GM20431 (cell line): Measurements from ENCODE around the gene SMARCA2.

Experiments used
- in situ Hi-C: fragments of 300-500 bp; cut with MseI, MboI; formaldehyde crosslinking; loops from one replicate; pipeline ENCODE4 v1.15.0; 2020; ENCODE audit warnings: low sequenced_read_pairs; ENCODE audit not compliant: unreplicated experiment

Gene SMARCA2

GRCh38 chr9:2196757-2197156 lies 181.6 kb downstream of the SMARCA2 start:
- in situ Hi-C loops = no loop called here

DNA sequence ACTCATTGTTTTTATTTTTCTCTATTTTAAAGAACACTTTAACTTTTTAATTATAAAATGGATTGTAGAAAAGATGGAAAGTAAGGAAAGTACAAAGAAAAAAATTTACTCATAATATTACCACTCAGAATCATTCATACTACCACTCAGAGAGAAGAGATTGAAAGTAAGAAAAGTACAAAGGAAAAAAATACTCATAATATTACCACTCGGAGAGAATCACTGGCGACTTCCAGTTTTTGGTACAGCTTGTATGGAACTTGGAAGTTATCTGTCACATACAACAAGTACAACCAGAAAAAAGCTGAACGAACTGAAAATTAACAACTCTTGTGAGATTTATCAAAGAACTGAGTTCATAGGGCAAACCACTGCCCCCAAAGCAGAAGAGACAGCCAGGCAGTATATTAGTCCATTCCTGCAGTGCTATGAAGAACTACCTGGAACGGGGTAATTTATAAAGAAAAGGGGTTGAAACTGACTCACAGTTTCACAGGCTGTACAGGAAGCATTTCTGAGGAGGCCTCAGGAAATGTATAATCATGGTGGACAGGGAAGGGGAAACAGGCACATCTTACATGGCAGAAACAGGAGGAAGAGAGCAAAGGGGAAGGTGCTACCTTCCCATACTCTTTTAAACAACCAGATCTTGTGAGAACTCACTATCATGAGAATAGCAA lies 183.9 kb downstream of the SMARCA2 start:
- in situ Hi-C loops = no loop called here

DNA sequence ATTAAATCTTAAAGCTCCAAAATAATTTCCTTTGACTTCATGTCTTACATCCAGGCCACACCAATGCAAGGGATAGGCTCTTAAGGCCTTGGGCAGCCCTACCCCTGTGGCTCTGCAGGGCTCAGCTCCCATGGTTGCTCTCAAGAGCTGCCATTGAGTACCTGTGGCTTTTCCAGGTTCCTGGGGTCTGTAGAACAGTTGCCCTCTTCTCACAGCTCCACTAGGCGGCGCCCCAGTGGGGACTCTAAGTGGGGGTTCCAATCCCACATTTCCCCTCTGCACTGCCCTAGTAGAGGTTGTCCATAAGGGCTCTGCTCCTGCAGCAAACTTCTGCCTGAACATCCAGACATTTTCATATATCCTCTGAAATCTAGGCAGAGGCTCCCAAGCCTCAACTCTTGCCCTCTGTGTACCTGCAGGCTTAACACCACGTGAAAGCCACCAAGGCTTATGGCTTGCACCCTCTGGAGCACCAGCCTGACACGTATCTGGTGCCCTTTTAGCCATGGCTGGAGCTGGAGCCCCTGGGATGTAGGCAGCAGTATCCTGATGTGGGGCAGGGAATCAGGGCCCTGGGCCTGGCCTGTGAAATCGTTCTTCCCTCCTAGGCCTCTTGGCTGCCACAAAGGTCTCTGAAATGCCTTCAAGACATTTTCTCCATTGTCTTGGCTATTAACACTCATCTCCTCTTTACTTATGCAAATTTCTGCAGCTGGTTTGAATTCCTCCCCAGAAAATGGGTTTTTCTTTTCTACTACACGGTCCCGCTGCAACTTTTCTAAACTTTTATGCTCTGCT lies 185.1 kb downstream of the SMARCA2 start:
- in situ Hi-C loops = no loop called here

GRCh38 chr9:2208465-2208864 lies 193.3 kb downstream of the SMARCA2 start:
- in situ Hi-C loops = no loop called here

DNA sequence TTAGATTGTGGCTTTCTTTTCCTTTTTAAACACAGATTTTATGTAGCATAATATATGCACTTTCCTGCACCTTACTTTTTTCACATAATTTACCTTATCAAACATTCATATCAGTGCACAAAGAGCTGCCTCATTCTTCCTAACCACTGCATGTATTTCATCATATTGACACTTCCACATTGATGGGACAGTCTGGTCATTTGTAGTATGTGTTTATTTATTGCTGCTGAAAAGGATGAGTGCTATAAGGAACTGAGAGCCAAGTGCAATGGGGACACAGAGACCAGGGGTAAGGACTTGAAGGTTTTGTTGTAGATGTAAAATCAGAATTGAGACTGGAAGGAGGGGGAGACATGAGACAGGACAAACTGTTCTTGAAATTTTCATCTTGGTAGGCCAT lies 193.8 kb downstream of the SMARCA2 start:
- in situ Hi-C loops = no loop called here

GRCh38 chr9:2209400-2209799 lies 194.3 kb downstream of the SMARCA2 start:
- in situ Hi-C loops = no loop called here

DNA sequence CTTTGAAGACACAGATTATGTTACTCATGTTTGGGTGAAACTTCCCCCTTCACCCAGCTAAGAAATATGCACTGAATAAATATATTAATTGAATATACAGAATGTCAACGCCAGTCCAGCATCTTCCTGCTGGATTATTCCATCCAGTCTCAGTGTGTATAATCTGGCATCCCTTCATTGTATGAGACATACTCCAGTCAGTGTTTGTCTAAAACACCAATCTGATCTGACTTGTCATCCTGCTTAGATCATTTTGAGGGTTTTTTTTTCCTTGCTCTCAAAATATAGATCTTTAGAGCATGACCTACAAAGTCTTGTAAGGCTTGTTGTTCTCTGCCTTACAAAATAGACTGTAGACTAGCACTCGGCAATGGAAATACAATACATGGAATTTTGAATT lies 195.1 kb downstream of the SMARCA2 start:
- in situ Hi-C loops = no loop called here

GRCh38 chr9:2213830-2214468 lies 198.8 kb downstream of the SMARCA2 start:
- in situ Hi-C loops = no loop called here

GRCh38 chr9:2214707-2215106 lies 199.6 kb downstream of the SMARCA2 start:
- in situ Hi-C loops = no loop called here

DNA sequence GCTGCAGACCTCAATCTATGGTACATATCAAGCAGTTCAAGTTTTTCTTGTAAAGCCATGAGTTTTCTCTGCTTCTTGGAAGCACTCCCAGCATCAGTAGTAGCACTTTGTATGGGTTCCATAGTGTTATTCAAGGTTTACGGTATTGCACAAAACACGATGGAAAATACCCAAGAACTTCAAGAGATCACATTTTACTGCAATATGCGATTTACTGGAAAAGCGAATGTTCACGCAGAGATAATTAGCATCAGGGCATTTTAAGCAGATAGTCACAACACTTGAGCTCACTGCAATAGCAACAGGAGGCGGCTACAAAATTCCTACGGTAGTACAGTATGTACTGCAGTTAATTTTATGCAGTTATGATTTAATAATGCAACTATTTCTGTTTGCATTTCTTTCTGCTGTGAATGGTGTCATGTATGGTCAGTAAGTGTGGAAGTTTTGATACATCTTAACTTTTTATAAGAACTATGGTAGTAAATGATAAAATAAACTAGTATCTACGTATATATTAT lies 200.8 kb downstream of the SMARCA2 start:
- in situ Hi-C loops = no loop called here

DNA sequence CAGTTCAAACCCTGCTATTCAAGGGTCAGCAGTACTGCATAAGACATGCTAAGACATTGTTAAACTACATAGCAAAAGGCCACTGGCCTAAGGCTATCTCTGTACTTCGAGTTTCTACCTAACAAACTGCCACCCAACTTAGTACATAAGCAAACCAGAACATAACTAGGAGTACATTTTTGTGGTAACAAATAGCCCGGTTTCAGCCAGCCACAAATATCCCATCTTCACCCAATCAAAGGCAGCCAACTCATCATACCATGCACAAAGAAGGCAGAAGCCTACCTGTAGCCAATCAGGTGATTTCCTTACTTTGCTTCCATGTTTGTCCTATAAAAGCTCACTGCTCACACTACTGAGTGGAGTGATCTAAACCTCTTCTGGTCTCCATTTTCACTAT lies 201.4 kb downstream of the SMARCA2 start:
- in situ Hi-C loops = no loop called here

GRCh38 chr9:2217540-2217939 lies 202.4 kb downstream of the SMARCA2 start:
- in situ Hi-C loops = no loop called here

- in situ Hi-C loops = no loop called here
These were observed 204.9 kb downstream of the SMARCA2 start for GRCh38 chr9:2220036-2220435.

- in situ Hi-C loops = no loop called here
These were observed 212.2 kb downstream of the SMARCA2 start for GRCh38 chr9:2227144-2227867.

GRCh38 chr9:2228132-2228531 lies 213.0 kb downstream of the SMARCA2 start:
- in situ Hi-C loops = no loop called here

DNA sequence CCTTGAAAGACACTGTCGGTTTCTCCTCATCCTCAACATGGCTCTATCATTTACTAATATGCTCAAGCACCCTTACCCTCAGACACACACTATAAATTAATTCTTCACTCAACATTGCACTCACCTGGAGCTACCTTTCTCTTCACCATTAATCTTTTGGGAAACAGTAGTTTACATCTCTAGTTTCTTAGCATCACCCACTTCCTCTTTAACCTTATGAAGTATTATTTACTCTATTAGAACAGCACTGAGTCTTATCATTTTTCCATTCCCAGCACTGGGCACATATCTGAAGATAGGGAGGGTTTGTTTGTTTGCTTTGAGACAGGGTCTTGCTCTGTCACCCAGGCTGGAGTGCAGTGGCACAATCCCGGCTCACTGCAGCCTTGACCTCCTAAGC lies 213.5 kb downstream of the SMARCA2 start:
- in situ Hi-C loops = no loop called here

DNA sequence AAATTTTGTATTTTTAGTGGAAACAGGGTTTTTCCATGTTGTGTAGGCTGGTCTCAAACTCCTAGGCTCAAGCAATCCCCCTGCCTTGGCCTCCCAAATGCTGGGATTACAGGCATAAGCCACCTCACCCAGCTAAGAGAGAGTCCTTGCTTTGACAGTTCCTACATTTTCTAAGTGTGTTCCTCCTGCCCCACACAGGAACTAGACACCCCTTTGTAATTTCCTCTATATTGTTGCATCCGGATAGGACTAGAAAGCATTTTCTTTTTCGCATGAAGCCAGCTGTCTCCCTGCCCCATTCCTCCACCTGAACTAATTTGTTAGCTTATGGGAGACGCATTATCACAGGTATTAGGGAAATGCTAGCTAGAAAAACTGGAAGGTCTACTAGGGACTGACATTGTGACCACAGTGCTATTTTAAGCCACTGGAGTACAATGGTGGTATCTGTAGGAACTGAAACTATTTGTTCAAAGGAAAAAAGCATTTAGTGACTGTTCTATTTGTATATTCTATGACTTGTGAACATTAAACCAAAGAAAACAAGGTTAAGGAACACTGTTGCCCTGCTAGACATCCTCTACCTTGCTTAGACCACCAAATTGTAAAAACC lies 214.1 kb downstream of the SMARCA2 start:
- in situ Hi-C loops = no loop called here

DNA sequence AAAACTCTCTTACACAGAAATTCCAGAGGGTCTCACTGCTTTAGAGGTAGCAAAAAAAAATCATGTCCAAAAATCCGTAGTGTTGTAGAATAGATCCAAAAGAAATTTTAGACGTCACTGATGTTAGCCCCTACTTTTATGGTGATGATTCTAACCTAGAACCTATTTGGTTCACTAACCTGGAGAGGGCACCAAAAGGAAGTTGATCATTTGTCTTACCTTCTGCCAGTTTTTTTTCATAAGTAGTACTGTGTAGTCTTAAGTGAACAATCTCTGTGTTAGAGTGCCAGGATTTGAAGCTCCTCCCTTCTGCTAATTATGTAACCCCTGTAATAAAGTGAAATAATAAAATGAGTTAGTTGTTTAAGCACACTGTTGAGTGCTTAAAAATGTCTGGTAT lies 215.2 kb downstream of the SMARCA2 start:
- in situ Hi-C loops = no loop called here

- in situ Hi-C loops = no loop called here
These were observed 216.0 kb downstream of the SMARCA2 start for GRCh38 chr9:2231101-2231500.

DNA sequence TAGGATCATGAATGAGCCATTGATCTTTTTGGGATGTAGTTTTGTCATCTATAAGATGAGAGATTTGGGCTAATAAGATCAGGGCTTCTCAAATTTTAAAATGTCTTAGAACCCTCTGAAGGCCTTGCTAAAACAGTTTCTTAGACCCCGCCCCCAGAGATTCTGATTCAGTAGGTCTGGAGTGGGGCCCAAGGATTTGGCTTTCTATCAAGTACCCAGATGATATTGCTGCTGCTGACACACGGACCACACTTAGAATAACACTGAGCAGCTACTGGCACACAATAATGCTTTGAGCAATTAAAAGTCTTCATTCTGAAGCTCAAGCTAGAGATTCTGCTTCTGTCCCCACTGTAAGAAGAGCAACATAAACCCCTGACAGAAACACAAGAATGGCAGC lies 216.7 kb downstream of the SMARCA2 start:
- in situ Hi-C loops = no loop called here
